ENCODE results near the gene DPYSL4.

DPYSL4 gene

DNA sequence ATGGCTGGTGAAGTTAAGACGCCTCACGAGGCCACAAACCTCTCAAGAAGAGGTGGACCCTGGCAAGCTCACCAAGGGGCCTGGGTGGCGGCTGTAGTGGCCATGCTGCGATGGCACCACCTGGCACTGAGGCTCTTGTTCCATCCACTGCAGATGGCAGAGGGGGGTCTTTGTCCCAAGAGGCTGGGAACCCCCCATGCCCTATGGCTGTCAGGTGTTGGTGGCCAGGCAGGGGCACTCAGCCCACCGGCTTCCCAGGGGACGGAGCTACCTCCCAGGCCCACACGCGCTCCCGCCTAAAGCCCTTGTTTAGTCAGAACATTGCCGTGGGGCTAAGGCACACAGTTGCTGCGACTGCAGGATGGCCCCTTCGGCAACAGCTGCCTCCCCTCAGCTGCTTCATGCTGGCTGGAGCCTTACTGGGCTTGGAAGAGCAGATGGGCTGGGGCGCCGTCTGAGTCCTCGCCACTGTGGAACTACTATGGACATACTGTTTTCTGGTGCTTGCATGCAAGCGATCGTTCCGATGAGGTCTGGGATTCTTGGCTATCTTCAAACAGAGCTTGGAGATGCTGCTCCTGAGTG lies 46.8 kb downstream of the DPYSL4 start:
- H3K9me3 ChIP-seq, result no peaks in the 10 kb centered on the region
- TF ChIP-seq, protein P1, sequence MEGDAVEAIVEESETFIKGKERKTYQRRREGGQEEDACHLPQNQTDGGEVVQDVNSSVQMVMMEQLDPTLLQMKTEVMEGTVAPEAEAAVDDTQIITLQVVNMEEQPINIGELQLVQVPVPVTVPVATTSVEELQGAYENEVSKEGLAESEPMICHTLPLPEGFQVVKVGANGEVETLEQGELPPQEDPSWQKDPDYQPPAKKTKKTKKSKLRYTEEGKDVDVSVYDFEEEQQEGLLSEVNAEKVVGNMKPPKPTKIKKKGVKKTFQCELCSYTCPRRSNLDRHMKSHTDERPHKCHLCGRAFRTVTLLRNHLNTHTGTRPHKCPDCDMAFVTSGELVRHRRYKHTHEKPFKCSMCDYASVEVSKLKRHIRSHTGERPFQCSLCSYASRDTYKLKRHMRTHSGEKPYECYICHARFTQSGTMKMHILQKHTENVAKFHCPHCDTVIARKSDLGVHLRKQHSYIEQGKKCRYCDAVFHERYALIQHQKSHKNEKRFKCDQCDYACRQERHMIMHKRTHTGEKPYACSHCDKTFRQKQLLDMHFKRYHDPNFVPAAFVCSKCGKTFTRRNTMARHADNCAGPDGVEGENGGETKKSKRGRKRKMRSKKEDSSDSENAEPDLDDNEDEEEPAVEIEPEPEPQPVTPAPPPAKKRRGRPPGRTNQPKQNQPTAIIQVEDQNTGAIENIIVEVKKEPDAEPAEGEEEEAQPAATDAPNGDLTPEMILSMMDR (IDR thresholded peaks at IDR 0.05), result no peak
- no peak overlapping the region for H3K27ac ChIP-seq
- H3K4me1 ChIP-seq (ENCODE audit: control insufficient read depth in 1 of 2, insufficient read depth in 1 of 2, low read depth in 1 of 2, low read length in 1 of 2), result peaks cover 31 to 49% of the 10 kb centered on the region in 2 experiments
- peaks cover 57% of the 10 kb centered on the region for H3K27me3 ChIP-seq
- no peaks in the 10 kb centered on the region for H3K36me3 ChIP-seq
- H3K4me3 ChIP-seq (ENCODE audit: low read depth in 1 of 2, low read length in 1 of 2), result no peak overlapping the region

- Histone ChIP-seq H3K4me1 (ENCODE audit: control insufficient read depth in 1 of 2, insufficient read depth in 1 of 2, low read depth in 1 of 2, low read length in 1 of 2) (peaks cover 27 to 41% of the 10 kb centered on the region in 2 experiments), H3K4me3 (ENCODE audit: low read depth in 1 of 2, low read length in 1 of 2) (no peak overlapping the region), H3K9me3 (no peaks in the 10 kb centered on the region), H3K36me3 (no peaks in the 10 kb centered on the region), H3K27me3 (peaks cover 64% of the 10 kb centered on the region), H3K27ac (no peak overlapping the region)
- TF ChIP-seq, protein P1 (IDR thresholded peaks at IDR 0.05), result no peak
These were observed 48.1 kb downstream of the DPYSL4 start for GRCh38 chr10:132234860-132235259.

GRCh38 chr10:132236161-132236560 lies 49.4 kb downstream of the DPYSL4 start:
- Histone ChIP-seq H3K9me3 (no peaks in the 10 kb centered on the region), H3K27me3 (peaks cover 57% of the 10 kb centered on the region), H3K4me3 (ENCODE audit: low read depth in 1 of 2, low read length in 1 of 2) (no peak overlapping the region), H3K27ac (no peak overlapping the region), H3K36me3 (no peaks in the 10 kb centered on the region), H3K4me1 (ENCODE audit: control insufficient read depth in 1 of 2, insufficient read depth in 1 of 2, low read depth in 1 of 2, low read length in 1 of 2) (peaks cover 22 to 28% of the 10 kb centered on the region in 2 experiments)
- TF ChIP-seq, protein P1 (IDR thresholded peaks at IDR 0.05), result no peak

GRCh38 chr10:132236881-132237280 lies 50.1 kb downstream of the DPYSL4 start:
- H3K9me3 ChIP-seq, result no peaks in the 10 kb centered on the region
- no peak overlapping the region for H3K27ac ChIP-seq
- H3K4me3 ChIP-seq (ENCODE audit: low read depth in 1 of 2, low read length in 1 of 2), result no peak overlapping the region
- no peaks in the 10 kb centered on the region for H3K36me3 ChIP-seq
- H3K4me1 ChIP-seq (ENCODE audit: control insufficient read depth in 1 of 2, insufficient read depth in 1 of 2, low read depth in 1 of 2, low read length in 1 of 2), result peaks cover 15 to 21% of the 10 kb centered on the region in 2 experiments
- peaks cover 50% of the 10 kb centered on the region for H3K27me3 ChIP-seq
- TF ChIP-seq, protein P1 (IDR thresholded peaks at IDR 0.05), result no peak

- TF ChIP-seq, protein P1 (IDR thresholded peaks at IDR 0.05), result no peak
- Histone ChIP-seq H3K27me3 (peaks cover 50% of the 10 kb centered on the region), H3K4me1 (ENCODE audit: control insufficient read depth in 1 of 2, insufficient read depth in 1 of 2, low read depth in 1 of 2, low read length in 1 of 2) (peaks cover 9 to 16% of the 10 kb centered on the region in 2 experiments), H3K36me3 (no peaks in the 10 kb centered on the region), H3K9me3 (no peaks in the 10 kb centered on the region), H3K4me3 (ENCODE audit: low read depth in 1 of 2, low read length in 1 of 2) (no peak overlapping the region), H3K27ac (no peak overlapping the region)
These were observed 50.6 kb downstream of the DPYSL4 start for GRCh38 chr10:132237396-132237795.

All from neutrophil (primary cell).